Glomerular visceral epithelial cell (primary cell): ENCODE data around the gene SPTLC1.

ENCODE experiments used
- DNase-seq: peaks from one replicate; pipeline ENCODE4 v3.0.0-alpha.2; 2016; ENCODE audit errors: extremely low spot score

SPTLC1 gene

DNA sequence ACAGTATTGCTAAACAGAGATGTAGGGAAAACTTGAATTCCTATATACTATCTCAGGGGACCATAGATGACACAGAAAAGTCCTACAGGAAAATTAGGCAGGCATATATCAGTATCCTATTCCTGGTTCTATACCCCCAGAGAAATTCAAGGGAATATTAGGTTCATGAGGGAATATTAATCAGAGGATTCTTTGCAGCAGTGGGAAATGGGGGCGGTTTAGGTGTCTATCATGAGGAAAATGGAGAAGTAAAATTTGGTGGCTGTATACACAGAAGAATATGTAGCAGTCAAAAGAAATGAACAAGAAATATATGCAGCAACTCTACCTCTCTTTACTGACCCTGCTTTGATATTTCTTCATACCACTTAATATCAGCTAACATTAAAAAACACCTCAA is 20.0 kb downstream of the SPTLC1 start:
- no peak for DNase-seq

DNA sequence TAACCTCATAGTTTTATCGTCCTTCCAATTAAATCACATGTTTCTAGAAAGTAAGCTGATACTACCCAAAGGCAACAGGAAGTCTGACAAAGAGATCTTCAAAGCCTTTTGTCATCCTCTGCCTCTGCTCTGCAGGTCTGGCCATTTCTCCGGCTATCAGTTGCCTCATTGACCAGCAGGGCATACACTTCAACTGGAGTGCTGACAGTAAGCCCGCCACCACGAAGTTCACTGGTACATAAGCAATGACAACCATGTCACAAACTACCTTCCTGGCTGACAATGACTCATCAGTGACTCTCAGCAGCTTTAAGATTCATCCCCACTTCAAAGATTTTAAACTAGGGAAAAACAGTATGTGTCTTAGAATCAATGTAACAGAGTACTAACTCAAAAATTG is 20.6 kb downstream of the SPTLC1 start:
- DNase-seq: peak; percentile 9

DNA sequence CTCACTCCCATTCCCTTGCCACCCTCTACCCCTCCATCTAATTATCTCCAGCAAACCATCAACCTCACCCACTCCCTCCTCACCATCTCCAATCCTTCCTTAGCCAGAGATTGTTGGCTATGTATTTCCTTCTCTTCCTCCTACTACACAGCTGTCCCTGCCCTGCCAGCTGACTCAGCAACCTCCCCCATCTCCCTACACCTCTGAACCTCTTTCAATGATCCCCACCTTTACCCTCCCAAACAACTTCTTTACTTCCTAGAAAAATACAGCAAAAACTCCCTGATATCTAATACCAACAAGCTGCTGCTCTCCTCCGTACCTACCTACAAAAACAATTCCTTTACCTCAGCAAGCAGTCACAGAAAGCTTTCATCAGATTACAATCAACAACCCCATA is 37.3 kb downstream of the SPTLC1 start:
- no peak for DNase-seq

DNA sequence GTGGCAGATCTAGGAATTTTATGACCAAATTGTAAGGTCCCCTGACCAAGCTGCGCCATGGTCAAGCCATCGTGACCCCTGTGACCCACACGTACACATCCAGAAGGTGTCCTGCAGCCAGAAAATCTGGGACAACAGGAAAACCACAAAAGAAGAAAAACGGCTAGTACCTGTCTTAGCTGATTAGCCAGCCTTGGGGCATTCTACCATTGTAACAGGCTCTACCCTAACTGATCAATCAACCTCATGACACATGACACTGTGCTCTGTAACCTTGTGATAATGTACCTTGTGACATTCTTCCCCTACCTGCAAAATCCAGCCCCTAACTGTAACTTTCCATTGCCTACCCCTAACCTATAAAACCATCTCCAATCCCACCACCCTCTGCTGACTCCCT is 43.6 kb downstream of the SPTLC1 start:
- no peak for DNase-seq

DNA sequence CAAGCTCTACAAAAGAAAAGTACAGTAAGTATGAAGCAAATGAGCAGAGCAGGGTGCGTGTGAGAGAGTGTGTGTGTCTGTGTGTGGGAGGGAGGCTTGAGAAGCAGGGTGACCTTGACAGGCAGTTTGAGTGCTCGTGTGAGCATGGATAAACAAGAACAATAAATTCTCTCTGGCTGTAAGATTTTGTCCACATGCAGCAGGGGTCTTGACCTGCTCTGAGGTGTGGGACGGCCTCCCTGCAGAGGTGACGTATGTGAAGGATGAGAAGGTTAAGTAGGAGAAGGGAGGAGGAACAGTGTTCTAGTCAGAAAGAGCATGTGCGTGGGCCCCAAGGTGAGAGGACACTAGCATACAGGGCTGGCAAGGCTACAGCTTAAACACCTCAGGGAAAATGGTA is 49.0 kb downstream of the SPTLC1 start:
- no peak for DNase-seq

DNA sequence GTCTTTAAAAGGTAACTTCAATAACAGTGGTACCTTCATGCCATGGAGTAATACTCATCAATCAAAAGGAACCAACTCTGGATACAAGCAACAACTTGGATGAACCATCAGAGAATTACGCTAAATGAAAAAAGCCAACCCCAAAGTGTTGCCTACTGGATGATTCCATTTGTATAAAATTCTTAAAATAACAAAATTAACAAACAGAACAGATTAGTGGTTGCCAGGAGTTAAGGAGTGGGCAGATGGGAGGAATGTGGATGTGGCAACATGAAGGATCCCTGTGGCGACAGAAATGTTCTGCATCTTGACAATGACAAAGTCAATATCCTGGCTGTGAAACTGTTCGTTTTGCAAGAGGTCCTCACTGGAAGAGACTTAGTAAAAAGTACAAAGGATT is 50.5 kb downstream of the SPTLC1 start:
- DNase-seq: no peak

DNA sequence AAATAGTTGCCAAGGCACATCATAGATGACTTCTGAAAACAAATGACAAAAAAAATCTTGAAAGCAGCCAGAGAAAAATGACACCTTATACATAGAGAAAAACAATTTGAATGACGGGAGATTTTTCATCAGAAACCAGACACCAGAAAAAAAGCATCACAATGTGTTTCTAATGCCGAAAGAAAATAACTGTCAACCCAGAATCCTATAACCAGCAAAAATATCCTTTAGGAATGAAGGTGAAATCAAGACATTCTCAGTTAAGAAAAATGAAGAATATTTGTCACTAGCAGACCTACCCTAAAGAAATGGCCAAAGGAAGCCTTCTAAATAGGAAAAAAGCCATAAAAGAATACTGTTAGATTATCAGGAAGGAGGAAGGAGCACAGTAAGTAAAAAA is 54.0 kb downstream of the SPTLC1 start:
- no peak for DNase-seq

DNA sequence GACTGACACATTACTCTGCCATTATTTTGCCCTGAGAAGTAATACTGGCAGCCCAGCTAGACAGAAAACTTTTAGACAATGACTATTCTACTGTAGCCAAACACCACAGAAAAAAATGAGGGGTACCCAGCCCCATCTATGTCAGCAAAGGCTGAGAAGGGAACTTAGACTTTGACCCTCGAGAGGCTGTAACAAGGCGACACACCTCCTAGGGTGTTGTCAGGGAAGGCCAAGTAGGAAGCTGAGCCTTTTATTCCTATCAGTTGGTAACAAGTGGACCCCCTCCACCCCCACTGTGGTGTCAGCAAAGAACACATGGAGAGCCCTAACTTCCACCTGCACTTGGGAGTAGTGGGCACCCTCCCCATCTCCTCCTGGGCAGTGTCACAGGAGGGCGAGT is 55.6 kb downstream of the SPTLC1 start:
- DNase-seq: no peak

DNA sequence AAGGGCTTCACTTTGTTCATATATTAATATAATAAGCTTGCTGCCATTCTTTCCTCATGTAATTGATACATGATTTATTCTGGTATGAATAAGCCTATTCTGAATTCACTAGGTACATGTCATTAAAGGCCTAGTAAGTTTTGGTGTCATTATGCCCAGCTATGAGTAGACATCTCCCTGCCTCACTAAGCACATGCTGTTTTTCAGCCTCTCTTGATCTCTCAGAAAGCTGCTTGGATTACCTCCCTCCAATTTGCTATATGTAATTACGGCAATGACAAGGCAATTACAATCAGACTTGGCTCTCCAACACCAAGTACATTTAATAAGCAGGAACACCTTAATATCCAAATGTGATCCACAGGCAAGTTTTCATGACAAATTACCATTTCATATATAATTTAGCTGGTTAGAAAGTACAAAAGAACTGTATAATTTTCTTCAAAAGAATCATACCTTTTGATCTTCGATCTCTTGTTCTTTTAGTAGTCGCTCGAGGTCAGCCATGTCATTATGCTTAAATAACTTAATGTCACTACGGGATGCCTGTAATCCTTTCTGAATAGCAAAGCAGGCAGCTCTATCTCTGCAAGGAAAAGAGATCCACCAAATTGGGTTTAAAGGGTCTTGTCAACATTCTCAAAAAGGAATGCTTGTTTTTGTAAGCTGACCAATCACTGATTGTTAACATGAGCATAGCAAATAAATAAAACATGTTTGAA is 56.3 kb downstream of the SPTLC1 start:
- no peak for DNase-seq

DNA sequence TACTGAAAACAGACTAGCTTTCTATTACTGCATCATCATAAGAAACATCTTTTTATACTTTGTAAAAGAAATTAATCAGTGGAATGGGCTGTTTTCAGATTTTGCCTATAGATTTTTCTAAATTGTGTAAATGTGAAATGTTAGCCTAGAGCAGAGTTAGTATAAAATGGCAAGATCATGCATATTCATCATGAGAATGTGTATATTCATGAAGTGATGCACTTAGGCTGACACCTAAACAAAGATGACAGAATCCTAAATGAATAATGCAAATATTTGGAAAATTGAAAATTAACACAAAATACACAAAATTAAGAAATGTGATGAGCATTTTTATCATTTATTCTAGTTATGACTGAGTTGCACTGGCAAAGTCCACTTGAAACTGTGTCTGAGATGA is 57.2 kb downstream of the SPTLC1 start:
- no peak for DNase-seq

DNA sequence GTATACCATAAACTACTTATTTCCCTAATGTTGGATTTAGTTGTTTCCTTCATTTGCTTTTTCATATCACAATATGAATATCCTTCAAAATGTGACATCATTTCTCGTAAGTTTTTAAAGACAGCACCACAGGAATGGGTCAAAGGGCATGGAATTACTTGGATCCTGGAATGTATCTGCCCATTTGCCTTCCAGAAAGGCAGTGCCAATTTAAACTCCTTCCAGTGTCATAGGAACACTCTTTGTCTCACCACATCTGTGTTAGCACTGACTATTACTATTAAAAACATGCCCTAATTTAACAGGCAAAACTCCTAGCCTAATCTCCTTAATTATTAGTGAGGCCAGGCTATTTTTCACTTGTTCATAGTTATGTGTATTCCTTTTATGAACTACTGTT is 58.0 kb downstream of the SPTLC1 start:
- no peak for DNase-seq

DNA sequence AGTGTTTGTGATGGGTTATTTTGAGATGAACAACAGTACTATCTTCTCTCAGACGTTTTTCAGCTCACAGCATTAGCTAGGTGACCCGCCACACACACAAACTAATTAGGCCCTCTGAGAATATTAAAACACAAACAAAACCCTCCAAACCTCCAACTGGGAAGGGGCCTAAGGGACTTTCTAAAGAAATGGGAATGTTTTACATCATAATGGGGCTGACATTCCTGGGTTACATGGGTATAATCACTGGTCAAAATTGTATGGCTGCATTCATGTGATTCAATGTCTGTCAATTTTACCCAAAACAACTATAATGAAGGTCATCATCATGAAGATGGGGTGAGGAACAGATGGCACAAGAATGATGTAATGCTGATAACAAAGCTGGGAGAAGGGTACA is 59.6 kb downstream of the SPTLC1 start:
- no peak for DNase-seq

DNA sequence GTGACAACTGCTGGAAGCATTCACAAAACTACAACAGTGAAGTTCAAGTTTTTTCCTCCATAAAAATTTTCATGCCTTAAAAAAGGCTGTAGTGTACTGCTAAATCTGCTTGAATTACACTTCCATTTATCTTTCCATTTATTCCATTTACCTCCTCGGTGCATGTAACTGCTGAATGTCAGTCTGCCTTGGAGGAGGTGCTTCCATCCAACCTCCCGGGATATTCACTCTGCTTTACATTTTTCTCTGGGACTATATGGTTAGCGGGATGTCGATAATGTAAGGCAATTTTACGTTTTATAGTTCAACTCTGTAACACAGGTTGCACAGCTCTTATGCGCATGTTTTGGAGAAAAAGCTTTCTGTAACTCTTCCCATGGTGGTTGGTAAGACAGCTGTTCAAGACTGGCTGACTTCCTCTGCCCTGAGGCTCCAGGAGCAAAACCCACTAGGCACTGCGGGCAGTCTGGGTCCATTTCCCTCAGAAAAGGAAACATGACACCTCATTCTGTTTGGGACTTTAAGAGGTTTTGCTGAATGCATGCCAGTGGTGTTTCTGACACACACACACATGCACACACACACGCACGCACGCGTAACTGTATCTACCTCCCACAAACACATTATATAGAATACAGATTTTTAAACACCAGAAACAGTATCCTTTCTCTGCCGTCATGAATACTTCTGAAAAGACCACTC is 66.1 kb downstream of the SPTLC1 start:
- DNase-seq: no peak

DNA sequence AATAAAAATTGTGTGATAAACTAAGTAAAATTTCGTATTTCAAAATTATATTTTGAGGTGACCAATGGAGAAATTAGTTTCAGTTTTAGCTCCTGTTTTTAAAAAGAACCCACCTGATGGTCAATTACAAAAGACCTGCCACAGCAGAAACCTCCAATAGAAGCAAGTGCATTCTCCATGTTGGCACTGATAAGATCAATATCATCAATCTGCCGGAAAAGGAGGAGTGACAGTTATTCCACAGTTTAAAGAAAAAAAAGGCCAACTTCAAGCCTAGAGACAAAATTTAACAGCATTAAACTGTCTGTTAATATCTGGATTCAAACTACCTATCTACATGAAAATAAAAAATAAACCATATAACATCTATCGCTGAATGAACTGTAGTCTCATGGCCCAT is 67.7 kb downstream of the SPTLC1 start:
- no peak for DNase-seq

DNA sequence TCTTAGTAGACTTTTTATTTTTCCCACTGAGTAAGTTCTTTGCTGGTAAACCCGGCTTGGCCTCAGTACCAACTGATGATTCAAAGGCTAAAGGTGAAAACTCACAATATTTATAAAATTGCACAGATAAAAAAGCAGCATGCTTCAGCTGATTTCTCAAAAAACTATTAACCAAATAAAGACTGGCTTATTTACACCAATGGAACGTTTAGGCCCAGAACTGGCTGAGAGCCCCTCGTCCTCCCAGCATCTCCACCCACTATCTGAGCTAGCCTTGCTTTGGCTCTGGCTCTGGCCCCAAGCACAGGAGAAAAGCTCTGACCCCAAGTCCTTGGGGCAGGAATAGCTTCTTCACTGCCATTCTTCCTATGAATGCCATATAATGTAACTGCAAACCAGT is 68.5 kb downstream of the SPTLC1 start:
- DNase-seq: no peak

DNA sequence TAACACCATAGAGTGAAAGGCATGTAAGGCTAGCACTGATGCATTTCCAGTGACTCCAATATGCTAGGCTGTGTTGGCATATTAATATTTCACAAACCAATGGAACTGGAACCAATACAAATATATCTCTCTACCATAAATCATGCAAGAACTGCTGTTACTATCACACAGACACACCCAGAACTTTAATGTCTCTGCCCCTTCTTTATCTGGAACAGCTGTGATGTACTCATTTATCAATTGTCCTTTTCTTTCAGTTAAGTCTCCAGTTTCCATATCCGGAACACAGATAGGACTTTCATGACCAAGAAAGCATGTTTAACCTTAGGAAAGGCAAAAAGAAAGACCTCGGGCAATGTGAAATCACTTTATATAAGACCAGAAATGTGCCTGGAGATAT is 70.3 kb downstream of the SPTLC1 start:
- DNase-seq: no peak

DNA sequence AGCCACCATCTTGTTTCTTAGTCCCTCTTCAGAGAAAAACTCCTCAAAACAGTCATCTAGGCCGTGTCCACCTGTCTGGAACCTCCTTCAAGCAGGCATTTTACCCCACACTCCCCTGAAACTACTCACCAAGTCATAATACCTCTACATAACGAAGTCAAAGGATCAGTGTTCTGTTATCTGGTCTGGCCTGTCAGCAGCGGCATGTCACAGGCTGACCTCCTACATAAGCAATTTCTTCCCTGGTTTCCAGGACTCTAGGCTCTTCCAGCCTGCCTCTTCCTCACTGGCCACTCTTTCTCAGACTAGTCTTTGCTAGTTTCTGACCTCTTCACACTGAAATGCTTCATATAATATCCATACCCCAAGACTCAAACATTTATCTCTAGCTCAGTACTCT is 72.2 kb downstream of the SPTLC1 start:
- no peak for DNase-seq

DNA sequence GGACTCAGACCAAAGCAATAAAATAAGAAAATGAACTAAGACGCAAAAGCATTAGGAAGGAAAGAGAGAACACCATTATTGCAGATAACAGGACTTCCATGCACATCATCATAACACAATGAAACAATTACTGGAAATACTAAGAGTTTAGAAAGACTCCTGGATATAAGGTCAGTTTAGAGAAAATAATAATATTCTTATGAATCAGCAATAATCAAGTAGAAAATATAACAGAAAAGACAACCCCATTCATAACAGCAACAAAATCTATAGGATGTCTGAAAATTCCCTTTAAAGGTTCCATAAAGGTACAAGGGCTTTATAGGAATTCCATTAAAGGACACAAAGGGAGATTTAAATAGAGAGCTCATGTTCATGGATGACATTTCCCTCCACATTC is 73.0 kb downstream of the SPTLC1 start:
- no peak for DNase-seq

DNA sequence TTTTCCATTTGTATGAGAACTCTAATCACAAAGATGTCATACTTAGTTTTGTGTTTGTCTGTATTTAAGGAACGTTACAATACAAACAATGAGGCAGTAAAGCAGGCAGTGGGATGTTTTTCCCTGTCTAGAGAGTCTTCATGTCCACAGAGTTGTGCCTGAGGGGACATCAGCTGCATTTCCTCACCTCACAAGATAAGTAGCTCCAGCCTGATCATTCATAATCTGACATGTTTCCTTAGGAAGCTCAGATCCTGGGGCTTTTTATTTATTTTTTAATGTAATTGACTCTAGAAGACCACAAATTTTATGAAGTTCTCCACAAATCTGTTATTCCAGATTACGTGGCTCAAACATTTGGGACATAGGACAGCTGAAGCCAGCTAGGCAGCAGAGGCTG is 78.5 kb downstream of the SPTLC1 start:
- DNase-seq: no peak

DNA sequence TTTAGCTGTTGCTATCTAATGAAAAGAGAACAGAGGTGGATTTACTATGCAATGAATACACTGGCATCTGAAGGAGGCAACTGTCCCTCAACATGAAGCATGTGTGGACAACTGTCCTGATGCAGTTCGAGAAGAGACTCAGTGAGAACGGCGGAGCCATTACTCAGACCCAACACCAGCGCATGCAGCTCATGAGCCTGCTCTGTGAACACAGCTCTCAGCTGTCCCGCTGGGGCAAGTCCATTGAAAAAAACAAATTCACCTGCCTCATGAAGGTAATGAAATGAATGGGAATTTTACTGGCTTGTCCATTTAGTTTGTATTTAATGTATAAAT is 78.8 kb downstream of the SPTLC1 start:
- DNase-seq: no peak

DNA sequence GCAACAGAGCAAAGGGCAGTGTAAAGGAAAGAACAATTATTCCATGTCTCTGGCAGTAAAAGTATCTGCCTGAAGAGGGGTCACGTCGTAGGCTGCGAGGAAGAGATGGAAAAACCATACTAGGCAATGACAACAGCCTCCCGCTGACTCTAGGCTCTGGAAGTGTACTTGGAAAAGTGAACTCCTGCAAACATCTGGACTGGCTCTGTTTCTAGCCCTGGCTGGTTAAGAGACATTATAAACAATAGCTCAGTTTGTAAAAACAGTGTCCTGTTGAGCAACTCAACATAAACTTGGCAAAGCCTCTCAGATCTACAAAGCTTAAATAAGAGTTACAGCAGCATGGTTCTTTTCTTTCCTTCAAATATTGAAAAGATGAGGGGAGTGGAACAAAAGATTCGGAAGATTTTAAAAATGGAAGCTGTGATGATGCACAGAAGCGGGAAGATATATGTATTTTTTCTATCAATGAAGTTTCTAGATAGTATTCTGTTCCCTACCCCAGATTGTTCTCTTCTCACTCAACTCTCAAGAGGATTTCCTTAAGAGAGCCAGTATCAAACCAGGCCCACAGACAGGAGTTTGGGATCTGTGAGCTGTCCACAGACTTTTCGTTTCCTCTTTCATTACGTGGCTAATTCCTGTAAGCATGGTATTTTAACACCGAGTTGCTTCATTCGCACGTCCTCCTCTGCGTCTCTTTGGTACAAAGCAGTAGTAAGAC is 79.4 kb downstream of the SPTLC1 start:
- DNase-seq: no peak

DNA sequence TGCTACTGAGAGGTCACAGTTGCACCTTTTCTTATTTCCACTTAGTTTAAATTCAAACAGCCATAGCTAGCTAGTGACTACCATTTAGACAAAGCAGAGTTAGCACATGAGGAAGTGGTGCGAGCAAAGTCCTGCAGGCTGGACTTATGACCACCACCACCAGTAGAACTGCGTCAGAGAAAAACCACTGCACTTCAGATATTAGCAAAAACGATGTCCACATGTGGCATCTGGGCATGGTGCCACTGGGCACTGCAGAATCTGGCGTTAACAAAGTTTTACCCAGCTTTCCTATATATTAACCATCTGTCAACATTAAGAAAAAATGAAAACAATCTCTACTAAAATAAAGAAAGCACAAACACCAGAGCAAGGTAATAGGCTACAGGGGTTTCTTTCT is 80.1 kb downstream of the SPTLC1 start:
- no peak for DNase-seq

DNA sequence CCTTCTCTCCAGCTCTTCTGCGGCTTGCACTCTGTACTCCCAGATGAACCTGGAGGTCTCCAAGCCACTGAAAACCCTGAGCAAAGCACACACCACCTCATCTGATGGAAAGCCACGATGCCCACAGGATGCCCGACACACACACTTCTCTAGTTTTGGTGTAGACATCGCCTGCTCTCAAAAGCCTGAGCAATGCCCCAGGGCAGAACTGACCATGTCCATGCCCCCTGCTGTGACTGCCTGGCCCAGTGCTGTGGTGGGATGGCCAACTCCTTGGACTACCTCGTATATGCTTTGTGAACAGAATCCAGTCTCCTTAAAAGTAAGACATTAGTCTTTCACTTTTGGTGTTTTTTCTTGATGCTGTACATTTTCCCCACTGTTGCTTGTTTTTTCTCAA is 81.2 kb downstream of the SPTLC1 start:
- no peak for DNase-seq
